Stimulated activated CD4-positive, alpha-beta T cell treated with anti-CD3 and anti-CD28 coated beads, Interleukin-2, amount 100 ng/mL, for 4 hours (primary cell): ENCODE measurements around the gene KCNAB1.
"Not testable (repeated sequence)": the region's sequence is repeated elsewhere in the genome, so short reads cannot be mapped to it uniquely, and the experiment has no call there.

Experiments
- DNase-seq: peaks from one replicate; pipeline ENCODE4 v3.0.0-alpha.2; 2020; ENCODE audit warnings: low read depth

The KCNAB1 gene

DNA sequence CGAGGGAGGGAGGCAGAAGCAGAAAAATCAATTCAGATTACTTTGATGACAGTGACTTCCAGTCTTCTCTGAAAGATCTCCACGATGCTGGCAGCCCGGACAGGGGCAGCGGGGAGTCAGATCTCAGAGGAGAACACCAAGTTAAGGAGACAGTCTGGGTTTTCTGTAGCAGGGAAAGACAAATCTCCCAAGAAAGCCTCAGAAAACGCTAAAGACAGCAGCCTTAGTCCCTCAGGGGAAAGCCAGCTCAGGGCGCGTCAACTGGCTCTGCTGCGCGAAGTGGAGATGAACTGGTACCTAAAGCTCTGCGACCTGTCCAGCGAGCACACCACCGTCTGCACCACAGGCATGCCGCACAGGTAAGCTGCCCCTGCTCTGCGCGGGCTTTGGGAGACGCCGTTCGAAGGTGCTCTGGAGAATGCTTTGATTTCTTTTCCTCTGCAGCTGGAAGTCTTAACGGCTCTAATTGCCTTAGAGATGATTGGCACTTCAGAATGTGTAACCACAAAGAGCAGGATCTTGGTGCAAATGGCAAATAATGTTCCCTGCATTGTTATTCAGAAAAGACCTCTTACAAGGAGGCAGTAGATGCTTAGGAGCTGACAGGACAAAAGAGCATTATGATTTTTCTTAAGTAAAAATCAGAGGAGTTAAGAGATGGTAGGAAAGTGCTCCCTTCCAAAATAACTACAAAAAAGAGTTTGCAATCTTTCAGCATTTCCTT lies at the start of gene KCNAB1:
TSS of gene KCNAB1 (plus strand) at position 51 of the 724 bp plus-strand sequence.
- DNase-seq, result no peak

DNA sequence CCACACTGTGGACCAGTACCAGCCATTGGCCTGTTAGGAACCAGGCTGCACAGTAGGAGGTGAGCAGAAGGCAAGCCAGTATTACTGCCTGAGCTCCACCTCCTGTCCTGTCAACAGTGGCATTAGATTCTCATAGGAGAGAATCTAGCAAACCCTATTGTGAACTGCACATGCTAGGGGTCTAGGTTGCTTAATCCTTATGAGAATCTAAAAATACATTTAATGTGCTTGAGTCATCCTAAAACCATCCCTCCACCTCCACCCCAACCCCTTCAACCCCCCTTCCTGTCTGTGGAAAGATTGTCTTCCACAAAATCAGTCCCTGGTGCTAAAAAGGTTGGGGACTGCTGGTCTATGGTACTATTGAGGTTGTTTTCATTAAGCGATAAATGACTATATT lies 49.3 kb upstream of the KCNAB1 start:
- DNase-seq, result no peak

DNA sequence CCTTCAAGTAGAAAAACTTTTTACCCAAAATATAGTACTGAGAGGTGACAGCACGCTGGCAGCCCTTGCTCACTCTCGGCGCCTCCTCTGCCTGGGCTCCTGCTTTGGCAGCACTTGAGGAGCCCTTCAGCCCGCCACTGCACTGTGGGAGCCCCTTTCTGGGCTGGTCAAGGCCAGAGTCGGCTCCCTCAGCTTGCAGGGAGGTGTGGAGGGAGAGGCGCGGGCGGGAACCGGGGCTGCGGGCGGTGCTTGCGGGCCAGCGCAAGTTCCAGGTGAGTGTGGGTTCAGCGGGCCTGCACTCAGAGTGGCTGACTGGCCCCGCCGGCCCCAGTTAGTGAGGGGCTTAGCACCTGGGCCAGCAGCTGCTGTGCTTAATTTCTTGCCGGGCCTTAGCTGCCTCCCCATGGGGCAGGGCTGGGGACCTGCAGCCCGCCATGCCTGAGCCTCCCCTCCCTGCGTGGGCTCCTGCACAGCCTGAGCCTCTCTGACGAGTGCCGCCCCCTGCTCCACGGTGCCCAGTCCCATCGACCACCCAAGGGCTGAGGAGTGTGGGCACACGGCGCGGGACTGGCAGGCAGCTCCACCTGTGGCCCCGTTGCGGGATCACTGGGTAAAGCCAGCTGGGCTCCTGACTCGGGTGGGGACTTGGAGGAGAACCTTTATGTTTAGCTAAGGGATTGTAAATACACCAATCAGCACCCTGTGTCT lies 47.3 kb upstream of the KCNAB1 start:
- not testable (repeated sequence) for DNase-seq

DNA sequence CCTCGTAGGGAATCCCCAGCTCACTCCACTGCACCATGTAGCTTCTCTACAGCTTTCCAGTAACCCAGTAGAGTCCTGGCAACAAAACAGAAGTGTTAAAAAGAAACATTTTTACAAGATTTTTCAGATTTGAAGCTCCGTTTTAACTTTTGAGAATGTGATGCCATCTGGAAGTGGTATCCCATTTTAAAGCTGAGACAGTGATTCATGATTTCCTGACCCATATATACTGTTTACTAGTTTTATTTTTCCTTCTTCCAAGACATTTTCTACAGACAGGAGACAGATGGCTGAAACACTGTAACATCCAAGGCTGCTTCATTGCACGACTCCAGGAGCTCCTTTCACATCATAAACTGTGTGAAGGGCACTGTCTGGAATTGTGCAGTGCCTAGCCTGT lies 30.3 kb upstream of the KCNAB1 start:
- no peak for DNase-seq

DNA sequence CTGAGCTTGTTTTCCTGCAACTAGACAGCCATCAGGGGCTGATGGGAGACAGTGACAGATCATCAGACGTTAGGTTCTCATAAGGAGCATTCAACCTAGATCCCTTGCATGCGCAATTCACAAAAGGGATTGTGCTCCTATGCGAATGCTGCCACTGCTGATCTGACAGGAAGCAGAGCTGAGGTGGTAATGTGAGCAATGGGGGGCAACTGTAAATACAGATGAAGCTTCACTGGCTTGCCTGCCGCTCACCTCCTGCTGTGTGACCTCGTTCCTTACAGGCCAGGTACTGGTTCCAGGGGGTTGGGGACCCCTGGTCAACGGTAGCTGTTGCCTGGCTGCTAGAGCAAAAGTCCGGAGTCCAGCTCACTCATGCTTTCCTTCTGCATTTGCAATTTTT lies 26.4 kb upstream of the KCNAB1 start:
- no peak for DNase-seq

DNA sequence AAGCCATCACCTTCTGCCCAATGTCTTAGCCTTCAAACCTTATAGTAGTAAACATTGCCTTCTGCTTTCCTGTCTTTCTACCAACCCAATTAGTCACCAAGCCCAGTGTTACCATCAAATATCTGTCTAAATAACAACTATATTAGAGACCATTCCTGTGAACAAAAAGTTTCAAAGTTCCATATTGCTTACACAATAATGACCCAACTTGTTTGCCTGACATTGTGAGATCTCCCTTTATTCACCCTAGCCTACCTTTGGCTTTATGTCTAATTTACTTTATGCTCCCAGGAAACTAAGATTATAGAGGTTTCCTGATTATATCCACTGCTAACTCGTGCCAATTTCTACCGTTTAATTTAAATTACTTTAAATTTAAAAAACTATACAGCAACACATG lies 26.0 kb upstream of the KCNAB1 start:
- DNase-seq, result no peak

DNA sequence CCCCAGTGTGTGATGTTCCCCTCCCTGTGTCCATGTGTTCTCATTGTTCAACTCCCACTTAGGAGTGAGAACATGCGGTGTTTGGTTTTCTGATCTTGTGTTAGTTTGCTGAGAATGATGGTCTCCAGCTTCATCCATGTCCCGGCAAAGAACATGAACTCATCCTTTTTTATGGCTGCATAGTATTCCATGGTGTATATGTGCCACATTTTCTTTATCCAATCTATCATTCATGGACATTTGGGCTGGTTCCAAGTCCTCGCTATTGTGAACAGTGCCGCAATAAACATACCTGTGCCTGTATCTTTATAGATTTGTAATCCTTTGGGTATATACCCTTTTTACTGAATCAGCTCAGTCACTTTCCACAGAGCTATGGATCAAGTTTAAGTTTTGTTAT lies 24.7 kb upstream of the KCNAB1 start:
- not testable (repeated sequence) for DNase-seq

DNA sequence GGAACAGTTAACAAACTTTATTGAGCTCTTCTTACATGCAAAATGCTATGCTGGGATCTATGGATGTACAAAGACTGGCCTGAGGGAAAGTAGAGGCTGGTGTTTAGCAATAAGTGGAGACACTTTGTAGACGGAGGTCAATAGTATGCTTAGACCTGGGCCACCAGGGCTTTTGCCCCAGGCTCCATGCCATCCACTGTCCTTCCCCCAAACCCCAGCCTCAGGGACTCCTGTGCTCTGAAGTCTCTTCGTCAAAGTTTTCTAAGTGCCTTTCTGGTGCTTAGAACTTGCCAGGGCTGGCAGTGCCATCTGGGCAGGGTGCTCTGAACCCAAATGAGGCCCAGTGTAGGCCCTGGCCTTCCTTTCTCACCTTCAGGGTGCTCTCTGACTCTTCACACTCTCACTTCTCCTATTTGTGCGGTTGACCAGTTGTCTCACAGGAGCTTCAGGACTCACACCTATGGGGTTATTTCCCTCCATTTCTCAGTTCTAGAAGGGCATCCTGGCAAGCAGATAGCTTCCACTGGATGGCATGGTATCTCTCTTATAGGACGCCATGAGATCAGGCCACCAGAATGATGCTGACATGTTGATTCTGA lies 21.8 kb upstream of the KCNAB1 start:
- DNase-seq, result no peak

DNA sequence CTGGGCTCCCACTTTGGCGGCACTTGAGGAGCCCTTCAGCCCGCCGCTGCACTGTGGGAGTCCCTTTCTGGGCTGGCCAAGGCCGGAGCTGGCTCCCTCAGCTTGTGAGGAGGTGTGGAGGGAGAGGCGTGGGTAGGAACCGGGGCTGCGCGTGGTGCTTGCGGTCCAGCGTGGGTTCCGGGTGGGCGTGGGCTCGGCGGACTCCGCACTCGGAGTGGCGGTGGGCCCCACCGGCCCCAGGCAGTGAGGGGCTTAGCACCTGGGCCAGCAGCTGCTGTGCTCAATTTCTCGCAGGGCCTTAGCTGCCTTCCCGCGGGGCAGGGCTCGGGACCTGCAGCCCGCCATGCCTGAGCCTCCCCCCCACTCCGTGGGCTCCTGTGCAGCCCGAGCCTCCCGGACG lies 21.0 kb upstream of the KCNAB1 start:
- not testable (repeated sequence) for DNase-seq

DNA sequence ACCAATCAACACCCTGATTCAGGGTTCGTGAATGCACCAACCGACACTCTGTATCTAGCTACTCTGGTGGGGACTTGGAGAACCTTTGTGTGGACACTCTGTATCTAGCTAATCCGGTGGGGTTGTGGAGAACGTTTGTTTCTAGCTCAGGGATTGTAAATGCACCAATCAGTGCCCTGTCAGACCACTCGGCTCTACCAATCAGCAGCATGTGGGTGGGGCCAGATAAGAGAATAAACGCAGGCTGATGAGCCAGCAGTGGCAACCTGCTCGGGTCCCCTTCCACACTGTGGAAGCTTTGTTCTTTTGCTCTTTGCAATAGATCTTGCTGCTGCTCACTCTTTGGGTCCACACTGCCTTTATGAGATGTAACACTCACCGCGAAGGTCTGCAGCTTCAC lies 20.4 kb upstream of the KCNAB1 start:
- DNase-seq, result not testable (repeated sequence)

DNA sequence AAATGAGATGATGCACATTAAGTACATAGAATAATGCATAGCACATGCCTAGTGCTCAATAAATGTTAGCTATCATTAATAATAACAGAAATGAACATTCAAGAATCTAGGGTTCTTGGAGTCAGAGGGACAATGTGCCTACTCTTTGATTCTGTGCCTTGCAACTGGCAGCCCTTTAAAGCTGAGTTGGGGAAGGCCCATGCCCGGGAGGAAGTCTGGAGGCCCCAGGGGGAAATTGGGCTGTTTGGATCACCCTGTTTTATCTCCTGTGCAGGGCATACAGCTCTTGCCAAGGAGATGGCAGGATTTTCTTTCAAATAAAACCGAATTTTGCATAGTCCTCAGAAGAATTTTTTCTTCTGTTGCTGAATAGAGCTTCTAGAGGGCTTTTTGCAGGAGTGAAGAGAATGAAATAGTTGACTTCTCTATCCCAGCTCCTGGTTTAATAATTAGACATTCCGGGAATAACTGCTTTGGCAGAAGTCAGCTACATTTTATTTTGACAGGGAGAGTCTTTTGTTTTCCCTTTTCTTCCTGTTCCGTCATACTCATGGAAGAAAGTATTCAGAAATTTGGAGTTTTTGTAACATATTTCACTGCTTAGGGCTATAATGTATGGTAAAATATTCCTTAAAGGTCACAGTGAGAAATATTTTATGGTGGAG lies 18.0 kb upstream of the KCNAB1 start:
- no peak for DNase-seq

DNA sequence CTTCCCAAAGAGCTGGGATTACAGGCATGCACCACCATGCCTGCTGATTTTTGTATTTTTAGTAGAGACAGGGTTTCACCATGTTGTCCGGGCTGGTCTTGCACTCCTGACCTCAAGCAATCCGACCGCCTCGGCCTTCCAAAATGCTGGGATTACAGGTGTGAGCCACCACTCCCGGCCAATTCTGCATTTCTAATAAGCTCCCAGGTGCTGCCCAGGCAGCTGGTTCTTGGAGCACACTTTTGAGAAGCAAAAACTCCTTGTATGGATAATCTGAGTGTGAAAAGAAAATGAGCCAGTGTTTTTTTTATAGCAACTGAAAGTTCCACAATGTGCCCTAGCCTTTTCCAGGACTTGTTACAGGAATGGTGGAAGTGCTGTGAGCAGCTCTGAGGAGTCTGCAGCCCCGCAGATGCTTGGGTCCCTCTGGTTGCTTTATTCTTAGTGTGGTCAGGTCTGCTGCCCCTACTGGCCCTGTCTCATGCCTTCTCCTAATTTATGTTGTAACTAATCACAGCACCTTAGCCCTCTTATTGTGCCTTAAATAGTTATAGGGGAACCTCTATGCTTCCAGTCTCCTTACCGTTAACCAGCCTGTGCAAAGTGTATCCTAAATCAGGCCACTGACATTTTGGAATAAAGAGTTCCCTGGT lies 13.5 kb upstream of the KCNAB1 start:
- no peak for DNase-seq

DNA sequence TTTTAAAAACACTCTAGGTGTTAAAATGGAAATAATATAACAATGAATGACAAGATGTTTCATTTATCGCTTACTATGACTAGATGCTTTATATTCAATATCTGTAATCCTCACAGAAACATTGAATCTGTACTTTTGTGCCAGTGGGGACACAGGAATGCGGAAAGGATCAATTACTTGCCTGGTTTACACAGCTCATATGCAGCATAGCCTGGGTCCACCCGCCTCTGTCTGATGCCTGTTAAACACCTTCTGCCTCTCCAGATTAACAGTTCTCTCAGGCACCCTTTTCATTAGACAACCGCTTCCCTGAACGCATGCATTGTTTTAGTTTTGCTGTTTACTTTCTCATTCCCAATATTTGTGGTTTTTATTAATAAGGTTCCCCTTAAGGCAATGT lies 12.9 kb upstream of the KCNAB1 start:
- DNase-seq, result no peak

DNA sequence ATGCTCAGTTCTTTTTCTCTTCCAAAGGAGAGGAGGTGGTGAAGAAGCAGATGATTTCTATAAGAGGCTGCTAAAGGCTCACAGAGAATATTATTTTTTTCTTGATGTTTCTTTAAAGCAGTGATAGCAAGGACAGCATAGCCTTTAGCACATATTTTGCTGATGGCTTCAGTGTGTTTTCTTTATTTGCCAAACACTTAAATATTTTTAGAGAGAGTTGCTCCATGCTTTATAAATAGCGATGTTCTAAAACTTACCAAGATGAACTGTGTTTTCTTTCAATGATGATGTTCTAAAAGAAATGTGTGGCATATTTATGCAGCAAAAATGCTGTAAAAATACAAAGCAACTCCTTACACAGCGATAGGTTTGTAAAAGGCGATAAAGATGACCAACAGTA lies 11.8 kb upstream of the KCNAB1 start:
- no peak for DNase-seq

DNA sequence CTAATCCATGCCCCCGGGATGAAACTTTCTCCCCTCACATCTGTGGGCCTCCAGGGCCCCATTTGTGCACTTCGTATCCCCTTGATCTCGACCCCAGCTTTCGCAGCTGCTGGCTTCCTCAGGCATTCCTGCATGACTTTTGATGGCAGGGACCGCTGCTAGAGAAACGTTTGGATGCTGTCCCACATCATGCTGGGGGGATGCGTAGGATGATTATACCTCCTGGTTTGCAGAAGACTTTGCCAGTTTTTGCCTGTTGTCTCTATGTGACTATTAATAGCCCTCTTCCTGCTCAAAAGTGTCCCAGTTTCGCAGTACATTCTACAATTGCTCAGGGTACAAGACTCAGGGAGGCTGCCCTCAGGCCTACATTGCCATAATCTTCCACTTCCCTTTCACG lies 10.4 kb upstream of the KCNAB1 start:
- no peak for DNase-seq

DNA sequence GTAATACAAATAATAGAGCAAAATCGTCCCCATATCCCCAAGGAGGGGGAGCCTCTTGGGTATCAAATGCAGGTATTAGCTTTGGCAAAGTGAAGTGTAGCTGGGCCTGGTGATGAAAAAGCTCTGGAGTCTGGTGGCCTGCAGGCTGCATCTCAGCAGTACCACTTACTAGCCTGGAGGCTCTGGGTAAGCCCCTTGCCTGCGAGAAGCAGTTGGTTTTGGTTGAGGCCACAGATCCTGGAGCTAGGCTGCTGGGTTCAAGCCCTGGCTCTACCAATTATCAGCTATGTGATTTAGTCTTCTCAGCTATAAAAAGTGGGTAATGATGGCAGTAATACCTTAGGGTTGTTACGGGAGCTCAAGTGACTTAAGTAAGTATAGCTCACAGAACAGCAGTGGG lies 6.1 kb downstream of the KCNAB1 start:
- no peak for DNase-seq

DNA sequence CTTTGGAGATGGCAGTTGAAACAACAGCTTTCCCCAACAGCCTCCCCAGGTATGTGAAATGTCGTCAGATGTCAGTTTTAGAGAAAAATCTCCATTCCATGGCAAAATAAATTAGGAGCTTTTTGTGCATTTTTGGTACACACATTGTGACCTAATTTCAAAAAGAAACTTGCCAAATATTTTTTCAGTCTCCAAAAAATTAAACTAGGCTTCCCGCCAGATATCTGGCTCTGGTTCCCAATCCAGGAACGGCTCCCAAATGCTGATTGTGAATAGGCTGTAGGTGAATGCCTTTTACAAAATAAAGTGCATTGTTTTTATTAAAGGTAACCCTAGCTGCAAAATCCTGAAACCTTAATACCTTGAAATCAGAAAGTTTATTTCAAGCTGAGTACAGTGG lies 10.9 kb downstream of the KCNAB1 start:
- DNase-seq, result no peak

DNA sequence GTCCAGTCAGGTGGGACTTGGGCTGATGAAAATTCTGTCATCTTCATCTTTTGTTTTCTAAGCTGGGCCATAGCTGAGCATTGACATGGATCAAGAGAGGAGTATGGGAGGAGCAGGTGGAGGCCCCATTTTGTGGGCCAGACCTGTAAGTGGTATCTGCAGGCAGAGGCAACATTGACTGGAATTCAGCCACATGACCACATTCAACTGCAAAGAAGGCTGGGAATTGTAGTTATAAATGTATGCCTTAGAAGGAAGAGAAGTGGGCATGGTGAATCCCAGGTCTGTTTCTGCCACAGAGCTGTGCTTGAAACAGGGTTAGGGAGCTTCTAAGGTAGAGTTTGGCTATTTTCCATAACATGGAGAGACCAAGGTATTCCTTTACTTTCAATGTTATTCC lies 11.4 kb downstream of the KCNAB1 start:
- no peak for DNase-seq

DNA sequence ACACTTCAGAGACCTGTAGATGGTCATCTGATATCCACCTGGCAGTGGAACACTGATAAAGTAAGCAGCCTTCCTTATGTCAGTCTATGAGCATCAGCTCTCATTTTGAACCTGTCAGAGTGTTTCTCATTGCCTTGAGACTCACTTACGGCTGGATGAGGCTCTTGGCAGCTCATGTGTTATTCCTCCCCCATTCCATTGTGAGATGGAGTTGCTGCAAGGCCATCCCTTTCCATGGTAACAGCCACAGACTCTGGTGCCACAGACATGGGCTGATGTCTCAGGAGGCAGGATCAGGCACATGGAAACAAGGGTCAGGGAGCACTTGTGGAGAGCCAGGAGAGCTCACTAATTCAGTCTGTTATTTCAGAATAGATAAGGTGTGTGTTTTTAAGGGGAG lies 11.9 kb downstream of the KCNAB1 start:
- no peak for DNase-seq

DNA sequence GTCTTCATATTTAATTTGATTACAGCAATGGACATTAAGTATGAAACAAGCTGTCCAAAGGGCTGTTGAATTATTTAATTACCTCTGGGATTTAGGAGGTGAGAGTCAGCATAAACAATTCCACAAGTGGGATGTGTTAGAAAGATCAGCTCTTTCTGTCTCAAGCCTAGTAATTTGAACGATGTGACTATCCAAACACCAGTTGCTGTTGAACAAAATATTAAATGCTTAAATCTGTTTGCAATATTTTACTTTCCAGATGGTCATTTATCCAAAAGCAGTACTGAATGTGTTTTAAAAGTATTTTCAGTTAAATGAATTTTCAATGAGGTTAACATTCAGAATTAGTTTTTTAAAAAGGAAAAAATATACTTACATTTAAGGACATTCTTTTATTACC lies 12.7 kb downstream of the KCNAB1 start:
- no peak for DNase-seq

DNA sequence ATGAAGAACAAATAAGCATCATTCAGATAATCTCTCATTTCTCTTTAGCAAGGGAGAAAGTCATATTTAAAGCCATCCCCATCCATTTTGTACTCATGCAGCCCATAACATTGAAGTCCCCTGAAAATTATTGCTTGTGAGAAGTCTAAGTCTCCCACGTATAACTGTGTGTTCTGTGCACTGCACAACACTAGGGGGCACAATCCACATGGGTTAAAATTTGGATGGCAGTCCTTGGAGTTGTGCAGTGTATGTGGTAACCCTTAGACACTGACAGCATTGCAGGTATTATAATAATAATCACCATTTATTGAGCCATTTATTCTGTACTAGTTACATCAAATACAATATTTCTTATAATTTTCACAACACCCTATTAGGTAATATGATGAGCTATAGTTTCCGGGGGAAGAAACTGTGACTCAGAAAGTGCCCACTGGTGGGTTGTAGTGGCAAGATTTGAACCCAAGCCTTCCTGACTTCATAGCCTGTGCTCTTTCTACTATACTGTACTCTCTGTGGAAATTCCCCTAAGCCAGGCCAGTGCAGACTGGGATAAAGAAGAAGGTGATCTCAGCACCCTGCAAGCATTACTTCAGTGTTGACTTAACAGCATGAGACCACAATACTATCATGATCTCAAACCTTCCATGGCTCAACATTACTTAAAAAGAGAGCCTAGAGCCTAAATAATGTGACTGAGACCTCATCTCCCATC lies 15.7 kb downstream of the KCNAB1 start:
- DNase-seq, result no peak

DNA sequence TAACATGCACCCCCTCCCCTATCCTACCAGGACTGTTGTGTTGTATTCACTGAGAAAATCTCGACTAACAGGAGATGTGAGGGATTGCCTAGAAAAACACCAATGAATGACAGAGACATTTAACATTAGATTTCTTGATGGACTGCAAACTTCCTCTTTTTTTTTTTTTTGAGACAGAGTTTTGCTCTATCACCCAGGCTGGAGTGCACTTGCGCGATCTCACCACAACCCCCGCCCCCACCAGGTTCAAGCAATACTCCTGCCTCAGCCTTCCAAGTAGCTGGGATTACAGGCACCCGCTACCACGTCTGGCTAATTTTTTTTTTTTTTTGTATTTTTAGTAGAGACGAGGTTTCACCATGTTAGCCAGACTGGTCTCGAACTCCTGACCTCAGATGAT lies 17.0 kb downstream of the KCNAB1 start:
- DNase-seq, result not testable (repeated sequence)
